Measurements from ENCODE around the gene NAA15.
"Not testable (repeated sequence)": the region's sequence is repeated elsewhere in the genome, so short reads cannot be mapped to it uniquely, and the experiment has no call there.

Gene NAA15

DNA sequence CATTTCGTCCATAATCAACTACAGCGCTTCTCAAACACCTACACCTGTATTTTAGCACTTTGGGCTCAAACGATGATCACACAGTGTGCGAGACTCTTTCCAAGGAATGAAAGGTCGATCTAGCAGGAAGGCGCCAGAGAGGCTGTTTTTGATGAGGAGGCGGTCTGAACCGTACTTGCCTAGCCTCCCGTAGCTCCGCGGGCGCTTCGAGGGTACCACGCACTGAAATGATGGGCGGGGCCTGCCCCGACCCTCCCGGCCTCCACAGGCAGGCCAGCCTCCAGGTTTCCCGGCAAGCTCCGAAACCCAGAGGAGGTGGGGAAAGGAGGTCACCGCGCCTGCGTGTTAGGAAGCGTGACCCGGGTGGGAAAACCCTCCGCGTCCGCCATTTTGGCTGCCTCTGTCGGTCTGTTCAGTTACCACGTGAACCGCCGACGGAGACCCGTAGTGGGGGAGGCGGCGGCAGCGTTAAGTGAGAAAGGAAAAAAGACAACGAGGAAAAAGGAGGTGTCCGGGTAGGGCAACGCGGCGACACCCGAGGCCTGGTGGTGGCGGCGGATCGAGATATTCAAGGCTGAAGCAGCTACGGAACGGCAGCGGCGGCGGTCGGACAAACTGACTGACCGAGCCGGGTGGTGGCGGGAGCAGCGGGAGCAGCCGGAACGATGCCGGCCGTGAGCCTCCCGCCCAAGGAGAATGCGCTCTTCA lies at the start of gene NAA15:
TSS of gene NAA15 (plus strand) at position 393 of the 708 bp plus-strand sequence. CDS start at position 666, 273 bp downstream.
- DNase-seq: peak; percentile 94

DNA sequence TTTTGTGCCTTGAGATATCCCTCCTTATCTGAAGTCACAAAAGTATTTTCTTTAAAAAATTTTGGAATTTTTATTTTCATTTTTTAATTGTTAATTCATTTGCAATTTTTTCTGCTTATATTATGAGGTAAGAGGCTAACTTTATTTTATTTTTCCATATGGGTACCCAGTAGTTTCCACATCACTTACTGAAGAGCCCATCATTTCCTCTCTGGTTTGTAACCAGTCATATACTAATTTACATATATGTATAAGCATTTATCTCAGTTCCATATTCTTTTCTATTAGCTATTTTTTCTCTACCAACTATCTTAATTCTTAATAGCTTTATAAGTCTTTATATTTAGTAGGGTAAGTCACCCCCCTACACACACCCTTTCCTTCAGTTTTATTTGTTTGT lies 48.3 kb upstream of the NAA15 start:
- no peak for DNase-seq

DNA sequence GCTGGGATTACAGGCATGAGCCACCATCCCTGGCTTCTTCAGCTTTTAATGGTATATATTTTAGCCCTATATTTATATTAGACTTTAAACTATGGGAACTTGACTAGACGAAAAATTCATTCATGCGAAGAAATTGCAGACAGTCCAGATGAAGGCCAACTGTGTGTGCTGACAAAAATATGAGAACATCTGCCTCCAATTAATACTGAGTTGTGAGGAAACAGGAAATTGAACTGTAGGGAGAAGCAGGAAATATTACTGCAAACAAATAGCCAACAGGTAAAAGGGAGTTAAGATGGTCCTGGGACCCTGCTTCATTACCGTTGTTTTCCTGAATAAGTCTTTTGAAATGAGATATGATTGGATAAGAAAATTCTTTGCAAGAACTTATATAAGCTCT lies 47.6 kb upstream of the NAA15 start:
- DNase-seq: no peak

DNA sequence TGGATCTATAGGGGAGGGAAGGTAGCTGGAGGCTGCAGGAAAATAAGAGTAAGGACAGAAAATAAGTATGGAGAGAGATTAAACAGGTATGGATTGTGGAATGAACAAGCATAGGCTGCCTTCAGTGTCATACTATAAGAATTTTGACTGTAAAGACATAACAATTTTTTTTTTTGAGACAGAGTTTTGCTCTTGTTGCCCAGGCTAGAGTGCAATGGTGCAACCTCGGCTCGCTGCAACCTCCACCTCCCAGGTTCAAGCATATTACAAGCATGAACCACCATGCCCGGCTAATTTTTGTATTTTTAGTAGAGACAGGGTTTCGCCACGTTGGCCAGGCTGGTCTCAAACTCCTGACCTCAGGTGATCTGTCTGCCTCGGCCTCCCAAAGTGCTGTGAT lies 45.7 kb upstream of the NAA15 start:
- DNase-seq: not testable (repeated sequence)

DNA sequence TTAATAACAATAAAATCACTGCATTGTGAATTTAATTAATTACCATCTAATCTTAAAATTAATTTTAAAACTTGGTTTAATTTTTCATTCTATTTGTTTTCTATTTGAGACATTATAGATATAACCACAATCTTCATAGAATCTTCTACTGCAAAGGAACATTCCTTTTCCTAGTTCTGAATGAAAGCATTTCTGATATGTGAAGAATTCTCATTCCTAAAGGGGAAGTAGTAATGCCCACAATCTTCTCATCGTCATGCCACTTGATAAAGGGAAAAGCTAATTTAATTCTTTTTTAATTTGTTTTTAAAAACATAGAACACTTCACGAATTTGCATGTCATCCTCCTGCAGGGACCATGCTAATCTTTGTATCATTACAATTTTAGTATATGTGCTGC lies 45.0 kb upstream of the NAA15 start:
- no peak for DNase-seq

DNA sequence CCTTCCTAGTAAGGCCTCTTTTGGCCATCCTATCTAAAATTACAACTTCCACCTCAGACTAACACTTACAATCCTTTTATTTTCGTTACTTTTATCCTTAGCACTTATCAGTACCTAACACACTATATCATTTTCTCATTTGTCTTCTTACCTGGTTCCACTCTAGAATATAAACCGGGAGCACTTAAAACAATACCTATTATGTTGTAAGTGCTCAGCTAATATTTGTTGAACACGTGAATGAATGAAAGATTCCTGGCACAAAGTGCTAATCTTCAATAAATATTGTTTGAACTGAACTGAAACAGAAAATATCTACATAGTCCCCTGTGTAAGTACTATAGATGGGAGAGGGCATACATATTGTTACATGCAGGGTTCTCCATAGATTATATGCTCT lies 35.7 kb upstream of the NAA15 start:
- no peak for DNase-seq

DNA sequence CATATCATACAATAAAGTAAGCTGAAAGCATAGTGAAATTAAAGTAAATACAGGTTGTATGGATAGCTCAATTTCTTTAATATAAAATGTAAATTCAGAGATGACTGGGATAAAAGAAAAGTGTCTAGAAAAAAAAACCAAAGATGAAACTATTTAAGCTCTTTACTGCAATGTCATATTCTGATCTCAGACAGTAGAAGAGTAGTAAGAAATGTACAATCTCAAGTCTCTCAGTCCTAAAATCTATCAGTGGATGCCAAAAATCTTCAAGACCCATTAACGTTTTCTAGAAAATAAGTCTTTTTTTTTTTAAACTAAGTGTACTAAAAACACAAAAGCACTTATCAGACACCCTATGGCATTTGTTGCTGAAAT lies 35.1 kb upstream of the NAA15 start:
- no peak for DNase-seq

DNA sequence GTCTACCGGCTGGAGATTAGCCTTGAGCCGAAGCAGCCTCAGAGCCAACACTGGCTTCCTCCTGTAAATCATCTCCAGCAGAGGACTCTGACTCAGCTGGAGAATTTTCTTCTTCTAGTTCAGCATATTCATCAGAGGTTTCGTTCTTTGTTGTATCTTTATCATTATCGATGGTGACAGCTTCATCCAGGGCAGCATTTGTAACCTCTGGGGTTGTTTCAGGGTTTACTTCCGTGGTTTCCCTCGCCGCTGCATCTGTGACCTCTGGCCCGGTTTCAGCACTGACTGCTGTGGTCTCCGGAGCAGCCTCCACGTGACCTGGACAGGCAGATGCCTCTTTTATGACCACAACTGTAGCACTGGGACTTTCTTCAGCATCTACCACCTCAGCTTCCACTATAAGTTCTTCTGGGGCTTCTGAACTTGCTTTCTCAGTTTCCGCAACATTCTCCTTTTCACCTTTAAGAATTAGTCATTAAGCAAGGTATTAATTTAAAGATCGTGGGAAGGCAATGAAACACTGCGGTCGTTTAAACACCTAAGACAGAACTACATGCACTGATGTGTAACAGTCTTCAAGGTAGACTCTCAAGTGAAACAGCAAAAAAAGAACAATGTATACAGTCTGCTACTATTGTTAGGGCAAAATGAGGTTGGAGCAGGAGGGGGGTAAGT lies 34.6 kb upstream of the NAA15 start:
- peak; percentile 26 for DNase-seq

DNA sequence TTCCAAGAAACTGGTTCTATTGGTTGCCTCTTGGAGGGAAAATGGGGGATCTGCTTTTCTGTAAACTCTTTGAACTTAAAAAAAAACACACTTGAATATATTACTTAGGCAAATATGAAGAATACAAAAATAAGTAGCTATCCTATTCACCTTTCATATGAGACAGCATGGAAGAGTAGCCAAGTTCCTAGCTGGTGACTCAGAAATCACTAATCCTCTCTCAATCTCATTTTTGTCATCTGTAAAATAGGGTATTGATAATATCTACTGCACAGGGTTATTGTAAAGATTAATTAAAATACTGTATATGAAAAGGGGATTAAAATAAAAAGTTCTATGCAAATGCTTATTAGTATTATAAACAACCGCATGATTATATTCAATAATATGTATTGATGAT lies 34.0 kb upstream of the NAA15 start:
- no peak for DNase-seq

DNA sequence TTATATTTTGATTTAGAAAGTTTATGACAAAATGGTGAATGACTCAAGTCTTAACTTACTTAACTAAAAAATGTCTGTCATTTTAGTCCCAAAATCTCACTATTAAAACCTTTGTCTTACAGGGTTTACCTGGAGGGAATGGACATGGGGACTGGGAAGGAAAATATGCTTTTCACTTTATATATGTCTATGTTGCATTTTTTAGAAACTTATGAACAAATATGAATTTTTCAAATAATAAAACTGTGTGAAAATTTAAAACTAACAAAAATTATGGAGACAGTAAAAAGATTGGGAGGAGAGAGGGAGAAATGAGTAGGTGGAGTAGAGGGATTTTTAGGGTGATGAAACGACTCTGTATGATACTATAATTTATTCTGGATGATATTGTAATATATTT lies 27.5 kb upstream of the NAA15 start:
- DNase-seq: no peak

DNA sequence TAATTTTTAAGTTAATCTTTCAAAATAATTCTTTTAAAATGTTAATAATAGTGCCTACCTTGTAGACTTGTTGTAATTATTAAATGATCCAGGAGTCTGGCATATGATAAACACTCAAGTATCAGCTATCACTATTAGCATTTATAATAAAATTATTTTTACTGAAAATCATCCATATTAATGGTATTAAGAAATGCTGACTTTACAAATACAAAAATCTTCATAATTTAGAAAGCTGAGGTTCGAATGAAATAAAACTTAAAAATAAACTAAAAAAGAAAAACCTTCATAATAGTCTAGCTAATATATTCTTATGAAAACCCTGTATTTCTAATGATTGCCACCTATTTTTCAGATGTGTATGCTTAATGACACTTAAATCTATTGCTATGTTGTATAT lies 26.5 kb upstream of the NAA15 start:
- DNase-seq: no peak

DNA sequence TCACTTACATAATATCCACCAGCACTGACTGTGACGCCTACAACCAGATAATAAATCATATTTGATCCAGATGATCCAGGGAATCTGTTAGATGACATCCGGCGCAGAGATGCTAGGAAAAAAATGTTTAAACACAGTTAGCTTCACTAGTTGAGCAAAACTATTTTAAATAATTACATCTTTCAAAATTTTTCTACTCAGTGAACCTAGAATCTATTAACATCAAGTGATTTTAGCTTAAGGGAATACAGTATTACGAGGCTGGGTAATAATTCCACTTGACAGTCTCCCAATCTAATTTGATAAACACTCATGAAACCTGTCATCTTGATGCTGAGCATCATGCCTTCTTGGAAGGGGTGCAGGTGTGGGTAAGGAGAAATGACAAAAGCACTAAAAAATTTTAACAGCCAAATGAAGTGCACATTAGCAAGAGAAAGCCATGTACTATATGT lies 26.0 kb upstream of the NAA15 start:
- DNase-seq: no peak

DNA sequence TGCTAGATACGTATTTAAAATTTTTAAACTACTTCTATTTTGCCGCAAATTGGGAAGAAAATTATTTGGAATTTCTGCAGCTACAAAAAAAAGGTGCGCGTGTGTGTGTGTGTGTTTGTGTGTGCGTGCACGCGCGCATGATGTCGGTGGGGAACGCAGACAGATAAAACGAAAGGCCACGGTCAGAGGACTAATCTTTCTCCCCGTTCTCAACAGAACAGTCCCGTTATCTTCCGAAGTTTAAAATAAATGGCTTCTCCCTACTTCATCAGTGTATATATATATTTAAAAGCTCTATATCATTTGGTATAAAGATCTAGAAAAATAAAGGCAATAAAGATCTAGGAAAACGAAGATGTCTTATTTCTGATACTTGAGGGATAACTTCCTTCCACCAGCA lies 22.8 kb upstream of the NAA15 start:
- no peak for DNase-seq

DNA sequence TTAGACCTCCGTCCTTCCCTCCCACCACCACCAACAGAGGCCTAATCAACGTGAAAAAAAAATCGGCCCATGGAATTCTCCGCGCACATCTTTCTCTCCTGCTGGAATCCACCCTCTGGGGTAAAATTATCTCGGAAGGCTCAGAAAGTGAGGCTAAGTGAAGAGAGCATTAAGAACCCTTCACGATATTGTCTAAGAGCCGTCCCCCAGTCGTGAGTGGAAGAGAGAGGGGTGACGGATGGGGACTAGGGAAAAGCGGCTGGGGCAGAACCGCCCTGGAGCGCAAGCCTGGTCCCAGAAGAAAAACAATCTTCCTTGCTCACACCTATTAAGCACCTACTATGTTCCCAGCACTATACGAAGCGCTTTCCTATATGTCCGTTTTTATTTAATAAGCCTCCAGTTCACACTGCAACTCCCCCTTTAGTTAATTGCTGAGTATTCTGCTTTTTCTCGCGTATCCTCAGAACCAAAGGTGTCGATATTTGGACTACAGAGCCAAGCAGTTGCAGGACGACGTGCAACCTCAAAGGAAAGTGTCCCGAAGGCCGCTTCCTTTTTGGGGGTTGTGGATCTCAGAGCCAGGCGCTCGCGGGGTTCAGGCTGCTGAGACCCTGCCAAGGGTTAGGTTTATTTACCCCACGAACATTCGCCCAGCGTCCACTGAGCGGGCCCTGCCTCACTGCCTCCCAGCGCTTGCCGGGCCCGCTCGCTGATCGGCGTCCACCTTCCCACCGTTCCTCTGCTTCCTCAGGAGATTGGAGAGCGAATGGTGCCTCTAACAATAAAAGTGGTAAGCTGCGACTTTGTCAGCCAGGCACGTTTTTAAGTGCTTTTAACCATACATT lies 22.2 kb upstream of the NAA15 start:
- peak; percentile 17 for DNase-seq

DNA sequence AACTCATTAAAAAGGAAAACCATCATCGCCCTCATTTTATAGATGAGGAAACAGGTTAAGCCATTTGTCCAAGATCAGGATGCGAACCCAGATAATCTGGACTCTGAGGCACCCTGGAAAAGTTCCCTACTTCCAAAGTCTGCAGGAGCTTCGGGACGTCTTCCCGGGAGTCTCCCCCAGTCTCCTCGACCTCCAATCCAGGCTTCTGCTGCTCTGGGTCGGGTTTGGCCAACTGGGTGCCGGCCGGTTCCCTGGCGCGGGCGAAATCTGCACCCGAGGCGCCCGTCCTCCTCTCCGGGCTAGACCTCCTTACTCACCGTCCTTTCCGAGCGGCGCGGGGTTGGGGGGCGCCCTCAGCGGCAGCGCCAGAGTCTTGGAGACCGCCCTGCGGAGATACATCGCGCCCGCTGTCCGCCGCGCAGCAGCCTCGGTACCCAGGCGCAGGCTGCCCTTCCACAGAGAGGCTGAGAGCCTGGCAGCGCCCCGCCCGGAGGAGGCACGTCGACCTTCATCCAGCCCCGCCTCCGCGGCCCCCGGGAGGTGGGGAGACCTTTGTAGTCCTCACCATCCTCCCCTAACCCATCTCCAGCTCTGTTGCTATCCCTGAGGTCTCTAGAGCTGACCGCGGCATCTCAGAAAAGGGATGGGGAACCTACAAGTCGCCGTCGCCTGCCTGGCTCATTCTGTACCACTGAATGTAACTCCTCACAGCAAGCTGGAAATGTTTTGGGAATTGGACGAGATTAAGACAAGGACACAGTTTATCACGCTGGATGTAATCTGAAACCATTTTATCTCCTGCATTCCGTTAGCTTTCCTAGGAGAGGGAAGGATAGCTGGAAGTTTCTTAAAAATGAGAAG lies 21.3 kb upstream of the NAA15 start, which contains the start of gene MGARP:
TSS of gene MGARP (minus strand) at position 466 of the 861 bp plus-strand sequence. CDS start at position 399, 67 bp downstream.
- DNase-seq: no peak

DNA sequence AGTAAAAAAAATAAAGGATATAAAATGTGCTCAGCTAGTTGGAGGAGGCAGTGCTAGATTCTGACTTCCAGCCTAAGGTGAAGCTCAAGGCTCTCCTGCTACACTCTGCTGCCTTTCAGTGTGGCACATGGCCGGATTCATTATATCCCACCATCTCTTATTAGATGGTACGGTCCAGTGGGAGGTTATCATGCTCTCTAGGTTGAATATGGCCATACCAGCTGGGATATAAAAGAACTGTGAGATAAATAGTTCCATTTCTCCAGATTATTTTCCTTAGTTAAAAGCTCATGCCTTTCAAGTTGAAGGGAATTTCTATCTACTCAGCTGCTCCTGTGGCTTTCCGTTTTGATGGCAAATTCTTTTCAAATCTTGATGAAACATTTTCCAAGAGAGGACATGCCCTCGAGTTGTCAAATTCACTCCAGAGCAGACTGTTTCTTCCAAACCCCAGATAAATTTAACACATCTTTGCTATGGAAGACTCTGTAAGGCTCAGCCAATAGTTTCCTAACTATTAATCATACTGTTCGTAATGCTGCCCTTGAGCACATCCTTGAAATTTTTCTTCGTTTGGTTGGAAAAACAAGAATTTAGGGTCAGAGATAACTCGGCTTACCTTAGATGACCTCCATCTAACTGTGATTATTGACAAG lies 19.1 kb upstream of the NAA15 start:
- no peak for DNase-seq

DNA sequence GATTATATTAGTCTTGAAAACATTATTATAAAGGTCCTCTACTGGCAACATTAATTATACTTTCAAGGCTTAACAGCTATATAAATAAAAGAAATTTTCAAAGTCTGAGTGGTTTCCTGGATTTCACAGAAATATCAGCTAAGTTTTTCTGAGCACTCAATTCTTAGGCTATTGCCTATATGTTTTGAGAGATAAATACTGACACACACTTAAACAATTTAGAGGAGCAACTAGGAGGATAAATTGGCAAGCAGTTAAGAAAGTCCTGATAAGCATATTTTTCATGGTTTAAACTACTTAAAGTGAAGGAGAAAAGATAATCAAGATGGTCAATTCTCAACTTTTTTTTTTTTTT lies 18.6 kb upstream of the NAA15 start:
- DNase-seq: no peak

DNA sequence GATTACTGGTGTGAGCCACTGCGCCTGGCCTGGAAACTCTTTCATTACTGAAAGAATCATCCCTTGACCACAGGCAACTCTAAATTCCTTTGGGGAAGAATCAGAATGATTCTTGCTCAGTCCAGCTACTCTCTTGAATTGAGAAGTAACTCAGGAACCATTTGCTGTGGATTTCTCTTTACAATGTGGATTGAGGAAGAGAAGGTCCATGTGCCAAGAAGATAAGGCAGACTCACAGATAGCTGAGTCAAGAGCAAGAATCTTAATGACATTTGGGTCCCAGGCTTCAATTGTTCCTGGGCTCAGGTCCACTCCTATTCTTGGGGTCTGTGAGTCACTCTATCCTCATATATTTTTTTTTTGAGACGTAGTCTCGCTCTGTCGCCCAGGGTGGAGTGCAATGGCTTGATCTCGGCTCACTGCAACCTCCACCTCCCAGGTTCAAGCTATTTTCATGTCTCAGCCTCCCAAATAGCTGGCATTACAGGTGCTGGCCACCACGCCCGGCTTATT lies 15.1 kb upstream of the NAA15 start:
- DNase-seq: no peak

DNA sequence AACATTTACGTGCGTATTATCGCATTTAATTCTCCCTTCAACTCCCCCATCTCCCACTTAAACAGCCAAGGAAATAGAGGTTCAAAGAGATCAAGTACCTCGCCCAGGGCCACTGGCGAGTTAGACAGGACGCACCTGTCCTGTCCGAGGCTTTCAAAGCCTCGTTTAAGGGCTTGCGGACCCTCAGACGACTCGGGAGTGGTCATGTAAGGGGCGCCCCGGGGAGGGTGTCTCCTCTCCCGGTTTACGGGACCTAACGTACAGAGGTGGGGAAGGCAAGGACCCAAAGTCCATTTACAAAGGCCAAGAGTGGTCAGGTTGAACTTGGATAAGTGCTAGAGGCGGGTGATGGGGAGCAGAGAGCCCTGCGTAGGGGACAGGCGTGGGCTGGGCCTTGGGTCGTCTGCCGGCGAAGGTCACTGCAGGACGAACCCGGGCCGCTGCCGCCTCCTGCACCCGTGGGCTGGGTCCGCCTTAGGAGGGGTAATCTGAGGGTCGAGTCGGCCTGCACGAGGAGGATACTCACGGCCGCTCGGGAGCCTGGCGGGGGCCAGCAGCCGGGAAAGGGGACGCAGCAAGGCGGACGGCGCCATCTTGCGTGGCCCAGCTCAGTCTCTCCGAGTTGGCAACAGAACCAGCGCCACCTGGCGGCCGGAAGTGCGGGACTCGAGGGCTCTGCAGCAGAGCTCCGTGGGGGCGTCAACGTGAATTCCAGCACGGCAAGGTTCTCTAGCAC lies 5.9 kb upstream of the NAA15 start:
- peak; percentile 82 for DNase-seq

DNA sequence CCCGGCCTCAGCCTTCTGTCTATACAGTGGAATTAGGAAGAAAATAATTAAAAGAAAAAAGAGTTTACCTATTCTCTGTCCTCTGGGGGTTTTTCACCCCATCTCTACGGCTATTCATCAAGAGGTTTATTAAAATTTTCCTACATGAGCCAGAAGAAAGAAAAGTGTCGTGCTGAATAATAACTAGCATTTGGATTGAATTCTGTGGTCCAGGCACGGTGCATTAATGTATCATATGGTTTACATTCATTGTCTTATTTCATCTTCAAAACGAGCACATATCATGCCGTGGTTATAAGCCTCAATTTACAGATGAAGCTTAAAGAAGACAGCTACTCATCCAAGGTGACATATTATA lies 5.4 kb upstream of the NAA15 start:
- no peak for DNase-seq

DNA sequence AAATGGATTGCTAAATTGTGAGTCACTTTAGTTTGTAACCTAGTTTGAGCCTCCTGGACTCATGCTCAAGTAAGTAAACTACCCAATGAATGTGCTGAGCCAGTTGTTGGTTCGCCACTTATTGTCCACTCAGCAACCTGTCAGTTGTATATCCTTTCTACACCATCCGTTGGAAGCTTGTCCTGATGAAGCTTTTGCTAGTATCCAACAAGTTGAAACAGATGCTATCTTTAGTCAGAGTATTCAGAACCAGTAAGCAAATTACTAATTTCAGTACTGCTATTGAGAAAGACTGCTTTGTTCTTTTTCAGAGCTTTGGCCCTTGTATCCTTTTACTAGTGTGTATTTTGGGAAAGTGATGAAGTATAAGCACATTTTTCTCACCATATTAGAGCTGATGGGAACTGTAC lies 4.3 kb upstream of the NAA15 start:
- no peak for DNase-seq

Measured in NCI-H2227 treated with DMSO at 0.1 percent for 48 hours (cell line).